NCI-H128 (cell line): ENCODE measurements around the gene DNASE1L3.
"Not testable (repeated sequence)": the region's sequence is repeated elsewhere in the genome, so short reads cannot be mapped to it uniquely, and the experiment has no call there.

Experiments used
- DNase-seq: peaks from one replicate; lab custom pipeline; 2025; ENCODE audit not compliant: unreplicated experiment; lab: John Stamatoyannopoulos, UW

DNASE1L3 gene

GRCh38 chr3:58236527-58237237, 25.9 kb upstream of the DNASE1L3 start:
- DNase-seq: no peak

DNA sequence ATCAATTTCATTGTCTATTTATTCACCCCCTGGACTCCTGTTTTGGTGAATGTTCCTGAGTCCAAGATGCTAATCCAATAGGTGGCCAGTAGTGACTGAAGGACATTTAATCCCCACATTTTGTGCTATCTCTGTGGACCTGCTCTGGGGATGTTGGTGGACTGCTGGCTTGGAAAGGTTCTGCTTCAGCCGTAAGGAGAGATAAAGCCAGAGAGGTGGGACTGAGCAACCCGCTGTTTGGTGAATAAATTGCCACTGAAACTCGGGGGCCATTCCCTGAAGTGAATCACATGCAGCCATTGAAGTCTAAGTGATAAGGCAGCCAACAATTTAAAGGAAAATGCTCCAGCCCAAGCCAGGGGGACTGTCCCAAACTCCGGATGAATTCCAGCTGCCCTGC, 25.2 kb upstream of the DNASE1L3 start:
- DNase-seq: no peak

- no peak for DNase-seq
Observed at GRCh38 chr3:58234516-58234931, 23.8 kb upstream of the DNASE1L3 start.

- no peak for DNase-seq
Observed at GRCh38 chr3:58231666-58232065, 20.9 kb upstream of the DNASE1L3 start.

DNA sequence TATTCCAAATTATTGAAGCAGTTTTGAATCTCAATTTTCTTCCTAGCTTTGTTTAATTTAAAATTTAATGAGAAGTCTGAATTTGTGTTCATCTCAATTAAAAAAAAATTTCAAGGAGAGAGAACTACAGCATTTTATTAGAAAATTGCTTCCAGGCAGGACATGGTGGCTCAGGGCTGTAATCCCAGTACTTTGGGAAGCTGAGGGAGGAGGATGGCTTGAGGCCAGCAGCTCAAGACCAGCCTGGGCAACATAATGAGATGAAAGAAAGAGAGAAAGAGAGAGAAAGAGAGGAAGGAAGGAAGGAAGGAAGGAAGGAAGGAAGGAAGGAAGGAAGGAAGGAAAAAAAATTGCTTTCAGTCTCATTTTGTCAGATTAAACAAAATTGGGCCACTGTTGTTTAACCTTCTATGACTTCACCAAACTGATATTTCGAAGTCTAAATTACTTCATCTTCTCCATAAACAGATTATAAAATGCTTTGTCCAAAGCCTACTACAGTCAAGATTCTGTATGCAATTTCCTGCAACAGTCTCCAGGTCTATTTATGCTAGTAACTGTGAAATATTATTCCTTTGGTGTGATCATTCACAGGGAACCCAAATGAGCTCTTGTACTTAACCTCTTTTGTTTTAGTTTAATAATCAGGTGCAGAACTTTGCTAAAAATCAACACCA, 20.2 kb upstream of the DNASE1L3 start:
- no peak for DNase-seq

GRCh38 chr3:58227933-58228332, 17.2 kb upstream of the DNASE1L3 start:
- DNase-seq: not testable (repeated sequence)

DNA sequence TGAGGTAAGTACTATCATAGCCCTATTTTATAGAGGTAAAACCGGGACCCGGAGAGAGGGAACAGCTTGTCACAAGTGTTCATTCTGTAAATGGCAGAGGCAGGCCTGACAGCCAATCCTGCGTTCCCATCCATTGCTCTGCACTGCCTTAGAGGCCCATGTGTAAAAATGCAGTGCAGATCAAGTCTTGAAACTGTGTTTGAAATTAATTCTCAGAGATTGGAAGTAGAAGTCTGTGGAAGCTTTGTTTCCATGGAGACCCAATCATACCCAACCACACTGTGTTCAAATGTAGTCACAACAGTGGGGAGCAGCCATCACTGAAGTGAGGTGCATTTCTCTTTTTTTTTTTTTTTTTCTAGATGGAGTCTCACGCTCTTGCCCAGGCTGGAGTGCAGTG, 13.1 kb upstream of the DNASE1L3 start:
- DNase-seq: no peak

GRCh38 chr3:58222161-58222724, 11.5 kb upstream of the DNASE1L3 start:
- no peak for DNase-seq

GRCh38 chr3:58218904-58219303, 8.1 kb upstream of the DNASE1L3 start:
- DNase-seq: no peak

DNA sequence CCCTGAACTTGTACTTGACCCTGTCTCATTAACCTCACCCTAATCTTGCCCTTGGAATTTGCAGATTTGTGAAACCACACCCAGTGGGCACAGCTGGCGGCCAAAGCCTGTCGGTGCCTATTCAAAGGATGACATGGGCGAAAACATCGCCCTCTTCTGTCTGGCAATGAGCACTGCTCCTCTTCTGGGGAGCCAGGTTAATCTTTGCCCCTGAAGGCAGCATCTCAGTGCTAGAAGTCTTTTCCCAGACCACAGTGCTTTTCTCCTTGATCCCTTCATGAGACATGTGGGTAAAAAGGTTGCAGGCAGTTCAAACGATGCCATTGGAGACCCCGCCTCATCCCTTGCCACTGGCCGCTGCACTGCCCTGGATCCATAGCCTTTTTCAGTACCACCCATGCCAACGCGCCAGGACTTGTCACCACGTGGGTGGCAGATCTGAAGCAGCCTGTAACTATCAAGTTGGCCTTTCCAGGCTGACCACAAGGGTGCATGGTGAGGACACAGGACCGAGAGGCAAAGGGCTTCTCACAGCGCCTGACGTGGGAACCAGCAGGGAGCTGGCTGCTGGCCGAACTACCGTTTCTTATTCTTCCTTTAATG, 6.5 kb upstream of the DNASE1L3 start:
- DNase-seq: no peak

DNA sequence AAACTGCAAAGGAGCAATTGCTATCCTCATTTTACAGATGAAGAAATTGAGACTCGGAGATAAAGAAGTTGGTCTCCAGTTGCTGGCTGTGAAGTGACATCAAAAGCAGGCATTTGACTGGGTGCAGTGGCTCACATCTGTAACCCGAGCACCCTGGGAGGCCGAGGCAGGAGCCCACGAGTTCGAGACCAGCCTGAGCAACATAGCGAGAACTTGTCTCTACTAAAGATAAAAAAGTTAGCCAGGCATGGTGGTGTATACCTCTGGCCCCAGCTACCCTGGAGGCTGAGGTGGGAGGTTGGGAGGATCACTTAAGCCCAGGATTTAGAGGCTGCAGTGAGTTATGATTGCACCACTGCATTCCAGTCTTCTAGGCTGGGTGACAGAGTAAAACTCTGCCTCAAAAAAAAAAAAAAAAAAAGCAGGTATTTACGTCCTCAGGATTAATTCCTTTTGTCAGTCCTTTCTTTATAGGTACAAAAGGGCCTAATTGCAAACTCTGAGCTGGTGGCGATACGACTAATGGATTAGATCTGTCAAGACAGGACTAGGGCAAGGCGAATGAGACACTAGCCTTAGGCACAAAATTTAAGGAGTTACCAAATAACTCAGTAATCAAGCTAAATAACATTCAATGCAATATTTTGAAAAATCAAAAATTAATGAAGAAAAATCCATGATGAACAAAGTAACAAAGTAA, 5.9 kb upstream of the DNASE1L3 start:
- no peak for DNase-seq

DNA sequence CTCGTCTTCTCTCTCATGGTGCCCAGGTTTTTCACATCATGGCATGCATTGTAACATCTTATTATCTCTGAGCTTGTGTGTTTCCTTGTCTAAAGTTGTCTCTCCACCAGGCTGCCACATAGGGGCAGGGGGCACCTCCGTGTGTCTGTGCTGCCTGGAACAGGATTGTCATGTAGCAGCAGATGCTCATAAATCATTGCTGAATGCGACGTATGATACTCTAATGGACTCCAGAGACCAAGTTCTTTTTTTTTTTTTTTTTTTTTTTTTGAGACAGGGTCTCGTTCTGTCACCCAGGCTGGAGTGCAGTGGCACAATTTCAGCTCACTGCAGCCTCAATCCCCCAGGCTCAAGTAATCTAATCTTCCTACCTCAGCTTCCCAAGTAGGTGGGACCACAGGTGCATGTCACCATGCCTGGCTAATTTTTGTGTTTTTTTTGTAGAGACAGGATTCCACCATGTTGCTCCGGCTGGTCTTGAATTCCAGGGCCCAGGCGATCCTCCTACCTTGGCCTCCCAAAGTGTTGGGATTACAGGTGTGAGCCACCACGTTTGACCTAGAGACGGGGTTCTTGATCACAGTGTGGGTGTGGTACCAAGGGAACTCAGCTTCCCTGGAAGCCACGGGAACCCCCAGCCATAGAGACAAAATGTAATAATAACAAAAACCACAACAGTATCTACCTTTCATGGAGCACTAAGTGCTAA, 4.7 kb upstream of the DNASE1L3 start:
- no peak for DNase-seq

DNA sequence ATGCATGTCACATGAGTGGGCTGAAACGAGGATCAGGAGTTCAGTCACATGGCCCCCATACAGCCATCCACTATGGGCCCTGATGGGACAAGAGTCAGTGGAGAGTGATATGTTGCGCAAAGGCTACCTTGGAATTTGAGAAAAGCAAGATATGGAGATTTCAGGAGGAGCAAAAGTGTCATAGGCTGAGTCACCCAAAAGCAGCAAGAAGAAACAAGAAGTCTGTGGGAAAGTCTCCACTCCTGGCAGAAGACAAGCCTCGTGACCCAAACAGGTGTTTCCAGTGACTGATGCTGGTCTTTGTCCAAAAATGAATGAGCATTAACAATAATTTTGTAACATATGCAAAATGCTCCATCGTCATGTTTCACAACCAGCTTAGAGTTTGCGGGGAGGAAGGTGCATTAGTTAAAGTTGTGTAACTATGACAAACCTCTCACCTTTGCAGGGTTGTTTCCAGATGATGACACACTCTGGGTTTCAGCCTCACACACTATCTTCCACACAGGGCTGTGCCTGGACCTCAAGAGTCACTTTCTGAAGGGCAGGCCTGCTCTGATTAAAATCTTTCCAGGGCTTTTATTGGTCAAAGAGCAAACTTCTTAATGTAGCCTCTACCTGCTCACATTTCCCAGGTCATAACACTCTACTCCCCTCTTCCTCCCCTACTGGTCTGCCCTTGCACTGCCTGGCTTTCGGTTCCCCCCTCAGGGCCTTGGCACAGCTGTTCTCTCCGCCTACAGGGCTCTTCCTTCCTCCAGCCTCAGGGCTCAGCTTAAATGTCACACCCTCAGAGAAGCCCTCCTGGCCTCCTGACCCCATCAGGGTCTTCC, 3.9 kb upstream of the DNASE1L3 start:
- no peak for DNase-seq

GRCh38 chr3:58209933-58210332, 839 bp downstream of the DNASE1L3 start:
- DNase-seq: no peak

GRCh38 chr3:58207954-58208353, 2.8 kb downstream of the DNASE1L3 start:
- DNase-seq: no peak

DNA sequence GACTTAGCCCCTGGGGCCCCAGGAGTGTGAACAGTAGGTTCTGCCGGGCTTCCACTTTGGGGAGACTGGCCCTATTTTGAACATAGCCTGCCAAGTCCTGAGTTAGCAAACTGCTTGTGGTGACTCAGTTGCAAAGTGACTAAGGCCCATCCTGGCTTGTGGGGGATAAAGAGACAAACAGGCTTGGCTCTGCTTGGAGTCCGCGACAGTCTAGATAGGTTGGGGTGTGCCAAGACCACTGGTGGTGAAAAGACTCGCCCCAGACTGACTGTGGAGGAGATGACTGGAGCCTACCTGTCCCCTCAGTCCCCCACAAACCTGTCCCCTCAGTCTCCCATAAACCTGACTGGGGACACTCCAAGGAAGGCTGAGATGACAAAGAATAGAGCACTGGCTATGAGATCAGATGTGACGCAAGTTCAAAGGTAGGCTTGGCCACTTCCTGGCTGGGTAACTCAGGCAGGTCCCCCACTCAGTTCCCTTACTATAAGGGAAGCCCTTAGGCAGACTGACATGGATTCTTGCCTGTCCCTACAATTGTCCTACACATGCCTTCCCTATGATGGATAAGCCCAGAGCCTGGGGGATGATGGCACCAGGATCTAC, 4.3 kb downstream of the DNASE1L3 start:
- DNase-seq: no peak

GRCh38 chr3:58205981-58206380, 4.8 kb downstream of the DNASE1L3 start:
- DNase-seq: no peak

DNA sequence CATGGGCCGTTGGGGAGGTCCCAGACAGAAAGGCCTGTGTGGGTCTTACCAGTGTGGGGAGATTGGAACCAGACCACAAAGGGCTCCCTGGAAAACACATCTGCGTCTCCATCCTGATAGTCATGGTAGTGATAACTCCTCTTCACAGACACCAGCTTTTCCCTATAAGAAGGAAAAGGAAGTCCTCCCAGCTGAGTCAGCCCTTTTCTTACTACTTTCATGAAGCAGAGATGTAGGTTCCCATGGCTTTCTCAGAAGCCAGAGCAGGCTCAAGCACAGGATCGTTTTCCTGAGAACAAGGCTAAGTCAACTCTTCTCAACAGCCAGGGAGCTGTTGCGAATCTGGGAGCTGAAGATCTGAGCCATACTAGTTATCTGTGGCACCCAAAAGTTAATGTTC, 6.1 kb downstream of the DNASE1L3 start:
- no peak for DNase-seq

DNA sequence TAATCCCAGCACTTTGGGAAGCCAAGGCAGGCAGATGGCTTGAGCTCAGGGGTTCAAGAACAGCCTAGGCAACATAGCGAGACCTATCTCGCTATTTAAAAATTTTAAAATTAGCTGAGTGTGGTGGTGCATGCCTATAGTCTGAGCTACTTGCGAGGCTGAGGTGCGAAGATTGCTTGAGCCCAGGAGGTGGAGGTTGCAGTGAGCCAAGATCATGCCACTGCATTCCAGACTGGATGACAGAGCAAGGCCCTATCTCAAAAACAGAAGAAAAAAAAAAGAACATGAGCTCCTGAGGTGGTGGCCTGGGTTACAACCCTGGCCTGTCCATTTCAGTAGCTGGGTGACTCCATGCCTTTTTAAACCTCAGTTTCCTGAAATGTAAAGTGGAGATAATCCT, 7.2 kb downstream of the DNASE1L3 start:
- no peak for DNase-seq
